Raji (cell line): Measurements from ENCODE around the gene S100A8.

ENCODE experiments used
- POLR2A ChIP-seq: IDR thresholded peaks from 2 replicates; pipeline ENCODE4 v1.6.1; 2011; ENCODE audit warnings: low read depth, low read length, control low read depth; ENCODE audit not compliant: insufficient read depth

Gene S100A8

DNA sequence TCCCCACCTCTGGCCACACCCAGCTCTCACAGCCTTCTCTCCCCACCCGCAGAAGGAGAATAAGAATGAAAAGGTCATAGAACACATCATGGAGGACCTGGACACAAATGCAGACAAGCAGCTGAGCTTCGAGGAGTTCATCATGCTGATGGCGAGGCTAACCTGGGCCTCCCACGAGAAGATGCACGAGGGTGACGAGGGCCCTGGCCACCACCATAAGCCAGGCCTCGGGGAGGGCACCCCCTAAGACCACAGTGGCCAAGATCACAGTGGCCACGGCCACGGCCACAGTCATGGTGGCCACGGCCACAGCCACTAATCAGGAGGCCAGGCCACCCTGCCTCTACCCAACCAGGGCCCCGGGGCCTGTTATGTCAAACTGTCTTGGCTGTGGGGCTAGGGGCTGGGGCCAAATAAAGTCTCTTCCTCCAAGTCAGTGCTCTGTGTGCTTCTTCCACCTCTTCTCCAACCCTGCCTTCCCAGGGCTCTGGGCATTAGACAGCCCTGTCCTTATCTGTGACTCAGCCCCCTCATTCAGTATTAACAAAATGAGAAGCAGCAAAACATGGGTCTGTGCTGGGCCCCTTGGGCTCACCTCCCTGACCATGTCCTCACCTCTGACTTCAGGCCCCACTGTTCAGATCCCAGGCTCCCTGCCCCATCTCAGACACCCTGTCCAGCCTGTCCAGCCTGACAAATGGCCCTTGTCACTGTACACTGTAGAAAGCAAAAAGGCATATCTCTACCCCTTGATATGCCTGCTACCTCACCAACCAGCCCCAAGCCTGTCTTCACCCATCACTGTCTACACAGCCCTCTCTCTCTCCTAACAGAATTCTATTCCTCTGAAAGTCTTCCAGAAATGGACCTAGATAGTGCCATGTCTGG, 30.0 kb downstream of the S100A8 start:
- TF ChIP-seq POLR2A = no peak

DNA sequence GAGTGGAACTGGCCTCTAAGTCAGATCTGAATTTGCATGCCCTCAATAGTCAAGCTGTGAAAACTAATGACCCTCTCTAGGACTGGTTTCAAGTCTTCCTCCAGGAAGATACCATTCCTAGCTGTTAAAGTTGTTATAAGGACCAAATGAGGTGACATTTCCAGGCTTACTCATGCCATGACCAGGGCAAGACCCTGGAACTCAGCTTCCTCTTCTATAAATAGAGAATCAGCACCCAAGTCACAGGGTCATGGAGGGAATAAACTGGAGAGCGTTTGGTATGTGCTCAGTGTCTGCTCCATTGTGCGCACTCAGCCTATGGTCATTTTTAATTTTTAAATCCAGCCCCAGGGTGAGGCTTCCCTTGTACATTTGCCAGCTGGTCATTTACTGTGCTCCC, 30.7 kb downstream of the S100A8 start:
- no peak for TF ChIP-seq POLR2A

DNA sequence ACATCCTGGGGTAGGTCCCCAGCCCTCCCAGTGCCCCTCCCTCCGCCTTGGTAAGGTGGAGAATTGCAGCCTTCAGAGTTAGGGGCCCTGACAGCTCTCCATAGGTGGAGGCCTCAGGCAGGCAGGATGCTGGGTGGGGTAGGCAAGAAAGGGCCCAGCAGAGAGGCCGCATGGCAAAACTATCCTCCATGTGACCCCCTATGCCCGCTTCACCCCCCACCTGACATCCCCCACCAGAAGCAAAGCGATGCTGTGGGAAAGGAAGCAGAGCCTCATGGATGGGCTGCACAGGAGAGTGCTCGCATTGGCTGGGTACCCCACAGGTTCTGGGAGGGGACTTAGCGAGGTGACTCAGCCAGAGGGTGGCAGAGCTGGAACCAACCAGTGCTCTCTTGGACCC, 31.6 kb downstream of the S100A8 start:
- TF ChIP-seq POLR2A = no peak

DNA sequence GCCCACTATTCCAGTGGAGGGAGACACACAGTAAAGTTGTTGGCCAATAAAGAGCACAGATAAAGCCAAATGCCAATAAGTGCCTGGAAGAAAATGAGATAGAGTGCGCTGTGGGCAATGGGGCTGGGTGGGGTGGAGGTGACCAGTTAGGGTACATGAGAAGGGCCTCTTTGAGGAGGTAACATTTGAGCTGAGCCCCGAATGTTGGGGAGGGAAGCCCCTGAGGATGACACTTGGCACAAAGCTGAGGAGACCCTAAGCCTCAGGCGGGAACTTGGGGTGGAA, 32.2 kb downstream of the S100A8 start:
- no peak for TF ChIP-seq POLR2A

DNA sequence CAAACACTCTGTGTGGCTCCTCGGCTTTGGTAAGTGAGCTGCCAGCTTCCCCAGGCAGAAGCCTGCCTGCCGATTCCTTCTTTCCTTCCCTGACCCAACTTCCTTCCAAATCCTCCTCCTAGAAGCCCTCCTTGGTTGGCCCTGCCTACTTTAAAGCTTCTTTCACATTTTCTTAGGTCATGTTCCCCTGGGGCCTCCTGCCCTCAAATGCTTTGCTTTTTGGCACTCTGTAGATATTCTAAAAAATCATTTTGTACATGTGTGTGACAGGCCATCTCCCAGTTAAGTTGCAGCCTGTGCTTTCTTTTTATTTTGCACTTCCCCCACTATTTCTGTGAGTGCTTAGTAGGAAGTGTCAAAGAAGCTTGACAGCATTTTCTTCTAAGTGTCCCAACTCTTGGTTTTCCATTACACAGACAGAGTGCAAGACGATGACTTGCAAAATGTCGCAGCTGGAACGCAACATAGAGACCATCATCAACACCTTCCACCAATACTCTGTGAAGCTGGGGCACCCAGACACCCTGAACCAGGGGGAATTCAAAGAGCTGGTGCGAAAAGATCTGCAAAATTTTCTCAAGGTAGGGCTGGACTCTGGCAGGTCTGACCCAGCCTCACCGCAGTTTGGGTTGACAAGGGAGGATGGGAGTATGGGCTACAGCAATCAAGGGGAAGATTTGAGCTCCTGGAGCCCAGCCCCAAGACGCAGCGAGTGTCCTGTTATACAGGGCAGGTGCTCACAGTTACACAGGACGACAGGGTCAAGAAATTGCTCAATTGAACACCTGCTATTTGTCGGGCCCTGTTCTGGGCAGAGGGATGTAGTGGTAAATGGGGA, 32.8 kb downstream of the S100A8 start, which contains the start of gene S100A9:
S100A9 (plus strand) TSS at position 2 of the 838 bp plus-strand sequence; CDS start at position 432, 430 bp downstream.
- TF ChIP-seq POLR2A = no peak

DNA sequence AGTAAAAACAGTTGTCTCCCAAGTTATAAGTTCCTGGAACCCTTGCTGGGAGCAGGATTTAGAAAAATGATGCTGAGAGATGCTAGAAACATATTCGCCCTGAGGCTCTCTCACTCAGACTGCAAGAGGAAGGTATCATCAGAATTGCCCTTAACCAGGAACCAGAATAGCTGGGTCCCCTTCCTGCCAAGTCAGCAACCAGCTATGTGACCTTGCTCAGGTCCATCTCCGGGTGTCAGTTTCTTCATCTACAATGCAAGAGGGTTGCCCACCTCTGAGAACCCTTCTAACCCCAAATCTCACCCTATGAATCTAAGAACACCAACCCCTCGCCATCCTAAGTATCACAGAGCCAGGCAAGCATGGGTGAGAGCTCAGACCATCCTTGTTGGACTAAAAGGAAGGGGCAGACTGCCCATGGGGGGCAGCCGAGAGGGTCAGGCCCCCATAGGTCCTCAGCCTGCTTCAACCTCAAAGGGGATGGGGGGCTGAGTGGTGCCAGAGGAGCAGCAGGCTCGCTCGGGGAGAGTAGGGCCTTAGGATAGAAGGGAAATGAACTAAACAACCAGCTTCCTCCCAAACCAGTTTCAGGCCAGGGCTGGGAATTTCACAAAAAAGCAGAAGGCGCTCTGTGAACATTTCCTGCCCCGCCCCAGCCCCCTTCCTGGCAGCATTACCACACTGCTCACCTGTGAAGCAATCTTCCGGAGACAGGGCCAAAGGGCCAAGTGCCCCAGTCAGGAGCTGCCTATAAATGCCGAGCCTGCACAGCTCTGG, 33.6 kb downstream of the S100A8 start:
- no peak for TF ChIP-seq POLR2A

DNA sequence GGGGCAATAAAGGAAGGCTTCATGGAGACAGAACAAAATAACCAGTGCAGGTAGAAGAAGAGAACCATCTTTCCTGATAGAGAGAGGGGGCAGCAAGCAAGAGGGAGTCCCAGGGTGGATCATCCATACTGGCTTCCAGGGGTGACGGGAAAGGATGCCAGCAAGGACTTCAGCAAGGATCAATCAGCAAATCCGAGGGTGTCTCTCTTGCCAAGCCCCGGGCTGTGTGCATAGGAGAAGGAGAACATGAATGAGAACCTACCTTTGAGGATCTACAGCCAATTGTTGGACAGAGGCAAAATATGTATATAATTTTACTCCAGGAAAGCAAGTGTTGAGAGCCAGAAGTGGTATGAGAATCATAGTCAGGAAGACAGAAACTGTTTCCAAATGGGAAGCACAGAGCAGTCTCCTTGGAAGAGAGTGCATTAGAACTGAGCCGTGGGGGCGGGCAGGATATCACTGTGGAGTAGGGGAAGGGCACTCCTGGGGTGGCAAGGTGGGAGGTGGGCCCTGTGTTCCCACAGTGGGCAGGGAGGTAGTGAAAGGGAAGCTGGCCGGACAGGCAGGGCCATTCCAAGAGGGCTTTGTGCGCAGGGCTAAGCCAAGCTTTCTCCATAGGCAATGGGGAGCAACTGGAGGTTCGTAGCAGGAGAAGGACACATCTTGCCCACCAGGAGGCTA, 34.3 kb downstream of the S100A8 start:
- TF ChIP-seq POLR2A = no peak

DNA sequence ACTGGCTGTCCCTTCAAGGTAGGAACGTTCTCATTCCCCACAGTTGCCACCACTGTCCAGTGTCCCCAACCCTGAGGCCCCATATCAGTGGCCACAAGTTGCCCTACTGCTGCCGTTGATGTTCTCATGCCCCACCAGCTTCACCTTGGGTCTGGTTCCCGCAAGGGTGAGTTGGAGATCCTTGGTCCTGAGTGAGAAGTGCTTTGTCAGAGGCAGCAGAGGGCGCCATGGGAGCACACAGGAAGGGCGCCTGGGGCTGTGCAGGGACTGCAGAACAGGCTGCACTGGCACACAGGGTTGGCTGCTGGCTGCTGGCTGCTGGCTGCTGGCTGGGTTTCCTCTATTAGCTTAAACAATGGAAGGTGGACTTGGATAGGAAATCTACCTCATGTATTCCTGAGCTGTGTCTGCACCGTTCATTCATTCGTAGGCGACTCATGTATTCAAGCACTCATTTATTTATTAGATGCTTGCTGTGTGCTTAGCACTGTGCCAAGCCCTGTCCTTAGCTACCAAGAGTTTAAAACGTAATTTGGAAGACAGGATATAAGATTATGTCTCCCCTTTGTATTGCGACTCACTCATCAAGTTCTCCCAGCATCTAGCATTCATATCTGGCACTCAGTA, 35.3 kb downstream of the S100A8 start:
- TF ChIP-seq POLR2A = no peak

DNA sequence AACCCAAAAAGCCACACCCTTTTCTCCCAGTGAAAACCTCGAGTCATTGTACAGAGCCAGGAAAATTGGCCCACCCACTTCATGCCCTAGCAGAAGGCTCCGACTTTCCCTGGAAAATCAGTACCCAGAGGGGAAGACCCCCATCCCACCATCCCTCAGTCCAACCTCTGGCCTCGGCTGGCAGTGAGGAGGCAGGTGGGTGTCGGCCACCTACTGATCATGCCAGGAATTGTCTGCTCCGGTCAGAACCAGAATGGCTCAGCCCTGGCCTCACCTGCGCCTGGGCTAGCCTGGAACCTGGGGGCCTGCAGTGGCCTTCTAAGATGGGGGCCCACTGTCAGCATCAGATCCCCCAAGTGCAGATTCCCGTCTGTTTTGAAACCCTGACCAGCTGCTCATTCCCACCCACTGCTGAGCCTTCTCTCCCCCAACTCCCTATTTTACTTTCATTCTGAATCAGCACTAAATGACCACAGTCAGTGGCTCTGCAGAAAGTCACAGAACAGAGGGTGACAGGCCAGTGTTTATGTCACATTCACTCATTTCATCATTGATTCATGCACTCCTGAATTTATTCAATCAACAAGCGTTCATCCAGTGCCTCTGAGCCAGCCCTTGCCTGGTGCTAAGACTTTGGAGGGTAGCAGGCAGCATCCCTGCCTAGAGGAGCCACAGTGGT, 36.2 kb downstream of the S100A8 start:
- TF ChIP-seq POLR2A = no peak

DNA sequence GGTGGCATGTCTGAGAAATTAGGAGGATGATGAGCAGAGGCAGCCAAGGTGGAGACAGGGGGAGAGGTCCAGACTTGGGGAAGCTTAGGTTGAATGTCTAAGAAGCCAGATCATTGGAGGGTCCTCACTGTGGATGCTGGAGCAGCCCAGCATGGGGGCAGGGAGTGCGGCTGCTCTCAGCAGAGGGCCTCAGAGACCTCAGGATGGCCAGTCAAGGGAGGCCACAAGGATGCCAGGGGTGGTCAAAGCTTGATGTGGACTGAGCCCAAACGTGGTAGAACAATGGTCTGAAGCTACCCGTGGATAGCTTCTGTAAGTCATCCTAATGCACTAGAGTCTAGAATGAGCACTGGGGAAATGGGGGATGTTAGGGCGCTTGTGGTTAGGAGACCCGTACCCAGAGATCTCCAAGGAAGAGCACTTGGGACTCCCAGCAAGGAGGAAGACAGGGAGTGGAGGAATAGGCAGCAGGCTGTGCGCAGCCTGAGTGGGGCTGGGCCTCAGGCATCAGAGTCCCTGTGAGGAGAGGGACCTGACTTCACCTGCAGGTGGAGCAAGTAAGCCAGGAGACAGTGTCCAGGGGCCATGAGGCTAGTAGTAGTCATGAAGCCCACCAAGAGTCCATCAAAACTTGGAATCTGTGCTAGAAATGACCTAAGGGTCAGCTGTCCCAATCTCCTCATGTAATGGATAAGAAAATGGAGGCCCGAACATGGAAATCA, 37.5 kb downstream of the S100A8 start:
- TF ChIP-seq POLR2A = no peak

DNA sequence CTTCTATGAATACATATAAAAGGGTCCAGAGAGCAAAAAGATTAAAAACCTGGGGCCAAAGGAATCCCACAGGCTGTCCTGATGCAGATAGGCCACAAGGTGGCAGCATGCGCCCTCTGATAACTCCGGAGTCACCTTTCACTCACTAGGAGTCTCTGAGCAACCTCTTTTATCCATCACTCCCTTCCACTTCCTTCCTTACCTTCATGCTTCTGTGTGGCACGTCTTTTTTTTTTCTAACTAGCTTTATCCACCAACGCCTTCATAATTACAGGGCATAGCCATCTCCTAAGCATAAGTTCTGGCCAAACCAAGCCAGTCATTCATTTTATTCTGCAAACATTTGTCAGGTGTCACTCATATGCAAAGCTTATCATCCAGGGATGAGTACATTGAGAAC, 38.4 kb downstream of the S100A8 start:
- no peak for TF ChIP-seq POLR2A

DNA sequence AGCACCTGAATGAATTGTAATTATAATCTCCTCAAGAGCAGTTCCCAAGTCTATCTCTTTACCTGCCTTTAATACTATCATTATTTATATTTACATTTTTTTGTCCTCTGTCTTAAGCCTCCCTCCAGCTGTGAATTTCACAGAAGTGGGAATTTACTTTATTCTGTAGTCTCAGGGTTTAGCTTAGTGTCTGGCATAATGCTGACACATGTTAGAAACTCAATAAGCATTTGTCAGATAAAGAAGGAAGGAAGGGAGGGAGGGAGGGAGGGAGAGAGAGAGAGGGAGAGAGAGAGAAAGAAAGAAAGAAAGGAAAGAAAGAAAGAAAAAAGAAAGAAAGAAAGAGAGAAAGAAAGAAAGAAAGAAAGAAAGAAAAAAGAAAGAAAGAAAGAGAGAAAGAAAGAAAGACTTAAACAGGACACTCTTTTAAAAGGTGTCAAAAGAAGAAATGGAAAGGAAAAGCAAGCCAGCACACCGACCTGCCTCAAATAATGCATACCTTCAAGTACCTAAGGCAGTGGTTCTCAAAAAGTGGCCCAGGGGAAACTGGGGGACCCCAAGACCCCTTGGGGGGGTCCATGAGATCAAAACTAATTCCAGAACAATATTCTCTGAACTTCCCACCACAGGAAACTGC, 40.4 kb downstream of the S100A8 start:
- TF ChIP-seq POLR2A = no peak
